Panc1 (cell line): ENCODE data around the gene GPR142. TPM values are rescaled to one million over a fixed set of nuclear protein-coding genes. Genes with fewer than 3 reads are reported as not detected.

ENCODE experiments used
- ATAC-seq: fragments of 200-7000 bp; cut with Tn5 transposase; 2 replicates; pipeline ENCODE4 v1.9.1; 2020; ENCODE audit warnings: mild to moderate bottlenecking, moderate library complexity
- BruUV-seq: library from RNA; stranded (reverse); fragments of 400-500 nt; replicated peaks from 2 replicates; lab custom pipeline; 2021; lab: Mats Ljungman, UMichigan
- CTCF ChIA-PET: fragments of 300-600 bp; sonication (Branson Sonifier 250); formaldehyde crosslinking; loops from one replicate; lab custom pipeline; 2022; ENCODE audit warnings: antibody characterized with exemption; lab: Charles Lee
- POLR2A ChIA-PET: fragments of 300-600 bp; sonication (Branson Sonifier 250); formaldehyde crosslinking; loops from one replicate; lab custom pipeline; 2022; ENCODE audit warnings: antibody characterized with exemption; lab: Charles Lee
- DNase-seq: peaks from one replicate; pipeline ENCODE4 v3.0.0-alpha.2; 2010; ENCODE audit warnings: low read depth, low spot score
- H3K27ac ChIP-seq: 2 replicates; pipeline ENCODE4 v1.5.1; 2011; ENCODE audit warnings: mild to moderate bottlenecking, low read length, inconsistent platforms
- H3K27me3 ChIP-seq: fragments of 200-500 bp; sonication (Bioruptor generic); 2 replicates; pipeline ENCODE4 v1.6.0; 2014; ENCODE audit warnings: low read length, inconsistent platforms; ENCODE audit not compliant: control insufficient read depth, insufficient read depth
- H3K36me3 ChIP-seq: fragments of 200-500 bp; sonication (Bioruptor generic); 2 replicates; pipeline ENCODE4 v1.5.1; 2014; ENCODE audit warnings: inconsistent platforms, mild to moderate bottlenecking, low read length, moderate library complexity; ENCODE audit not compliant: control insufficient read depth, insufficient read depth
- H3K4me1 ChIP-seq: 2 replicates; pipeline ENCODE4 v1.5.1; 2011; ENCODE audit warnings: inconsistent platforms, mild to moderate bottlenecking, low read length, moderate library complexity; ENCODE audit not compliant: control insufficient read depth, insufficient read depth
- H3K4me3 ChIP-seq, 2 experiments: 2 replicates each; pipeline ENCODE4 v1.5.1; 2011 to 2012; ENCODE audit warnings: low read depth in 2 of 2, low read length in 2 of 2, mild to moderate bottlenecking in 2 of 2, inconsistent platforms in 1 of 2, moderate library complexity in 1 of 2
- H3K9me3 ChIP-seq: fragments of 200-500 bp; sonication (Bioruptor generic); 2 replicates; pipeline ENCODE4 v1.5.1; 2014; ENCODE audit warnings: low read depth, mild to moderate bottlenecking, inconsistent platforms, low read length, moderate library complexity; ENCODE audit not compliant: control insufficient read depth, insufficient read depth
- POLR2AphosphoS5 ChIP-seq: IDR thresholded peaks from 2 replicates; pipeline ENCODE4 v1.6.1; 2012; ENCODE audit warnings: mild to moderate bottlenecking, low read depth, low read length, moderate library complexity
- REST ChIP-seq, 2 experiments: IDR thresholded peaks; 2 replicates each; pipeline ENCODE4 v1.6.1; 2011 to 2012; ENCODE audit warnings: low read depth in 2 of 2, control low read depth in 1 of 2, low read length in 1 of 2, mild to moderate bottlenecking in 1 of 2, moderate library complexity in 1 of 2; ENCODE audit not compliant: insufficient read depth in 1 of 2
- SIN3A ChIP-seq: IDR thresholded peaks from 2 replicates; pipeline ENCODE4 v1.6.1; 2012; ENCODE audit warnings: low read depth, mild to moderate bottlenecking, low read length, moderate library complexity, borderline replicate concordance; ENCODE audit not compliant: insufficient read depth
- TCF7L2 ChIP-seq: IDR thresholded peaks from 2 replicates; pipeline ENCODE4 v1.6.1; 2011; ENCODE audit warnings: mild to moderate bottlenecking, low read depth, low read length, inconsistent platforms
- in situ Hi-C: cut with HindIII; loops from 2 replicates; pipeline ENCODE4 v1.10.0; 2016; ENCODE audit warnings: low sequenced_read_pairs, low pct_unique_long_range_greater_than_20kb
- intact Hi-C: fragments of 100-400 bp; cut with micrococcal nuclease; formaldehyde crosslinking; loops from one replicate; pipeline ENCODE4 v1.10.0; 2022; ENCODE audit not compliant: unreplicated experiment
- total RNA-seq: library from RNA; stranded (reverse); gene quantifications from one replicate; pipeline ENCODE4 v1.2.1, GENCODE V29; 2021; ENCODE audit not compliant: unreplicated experiment
- TF ChIP-seq, protein P1 (sequence below): fragments of 450-650 bp; IDR thresholded peaks from 2 replicates; pipeline ENCODE4 v1.5.1; 2017; ENCODE audit warnings: mild to moderate bottlenecking

GPR142 gene
- total RNA-seq, 1 experiment from 2014 or later = not detected

- BruUV-seq = no TSS peak
- no peak overlapping the region for H3K27ac ChIP-seq
- H3K4me3 ChIP-seq = no peak overlapping the region
- no peaks in the 10 kb centered on the region for H3K9me3 ChIP-seq
- in situ Hi-C loops (no loop called here), intact Hi-C loops (no loop called here)
- peaks cover 10% of the 10 kb centered on the region for H3K4me1 ChIP-seq
- POLR2A ChIA-PET = no interaction called here
- TF ChIP-seq POLR2AphosphoS5 = no peak
- peak in 1 of 2 experiments; percentile 48; a peak in 1 of 4 replicates for TF ChIP-seq REST (IDR thresholded peaks at IDR 0.05; ENCODE audit: insufficient read depth in 1 of 2, low read depth in 2 of 2, low read length in 1 of 2)
- TF ChIP-seq, protein P1, sequence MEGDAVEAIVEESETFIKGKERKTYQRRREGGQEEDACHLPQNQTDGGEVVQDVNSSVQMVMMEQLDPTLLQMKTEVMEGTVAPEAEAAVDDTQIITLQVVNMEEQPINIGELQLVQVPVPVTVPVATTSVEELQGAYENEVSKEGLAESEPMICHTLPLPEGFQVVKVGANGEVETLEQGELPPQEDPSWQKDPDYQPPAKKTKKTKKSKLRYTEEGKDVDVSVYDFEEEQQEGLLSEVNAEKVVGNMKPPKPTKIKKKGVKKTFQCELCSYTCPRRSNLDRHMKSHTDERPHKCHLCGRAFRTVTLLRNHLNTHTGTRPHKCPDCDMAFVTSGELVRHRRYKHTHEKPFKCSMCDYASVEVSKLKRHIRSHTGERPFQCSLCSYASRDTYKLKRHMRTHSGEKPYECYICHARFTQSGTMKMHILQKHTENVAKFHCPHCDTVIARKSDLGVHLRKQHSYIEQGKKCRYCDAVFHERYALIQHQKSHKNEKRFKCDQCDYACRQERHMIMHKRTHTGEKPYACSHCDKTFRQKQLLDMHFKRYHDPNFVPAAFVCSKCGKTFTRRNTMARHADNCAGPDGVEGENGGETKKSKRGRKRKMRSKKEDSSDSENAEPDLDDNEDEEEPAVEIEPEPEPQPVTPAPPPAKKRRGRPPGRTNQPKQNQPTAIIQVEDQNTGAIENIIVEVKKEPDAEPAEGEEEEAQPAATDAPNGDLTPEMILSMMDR = no peak
- no peak for TF ChIP-seq SIN3A
- DNase-seq = no peak
- peak; percentile 70 for ATAC-seq
- no peaks in the 10 kb centered on the region for H3K36me3 ChIP-seq
- CTCF ChIA-PET = interaction anchor here (0.5 to 4.7 kb wide), 5 partner anchors 12 to 121 kb away, joined by 3 to 62 read pairs (median 4); partner anchors contain the start of gene GPR142
- H3K27me3 ChIP-seq = peaks cover 3% of the 10 kb centered on the region
Measured at GRCh38 chr17:74380086-74380958, 13.0 kb downstream of the GPR142 start.

DNA sequence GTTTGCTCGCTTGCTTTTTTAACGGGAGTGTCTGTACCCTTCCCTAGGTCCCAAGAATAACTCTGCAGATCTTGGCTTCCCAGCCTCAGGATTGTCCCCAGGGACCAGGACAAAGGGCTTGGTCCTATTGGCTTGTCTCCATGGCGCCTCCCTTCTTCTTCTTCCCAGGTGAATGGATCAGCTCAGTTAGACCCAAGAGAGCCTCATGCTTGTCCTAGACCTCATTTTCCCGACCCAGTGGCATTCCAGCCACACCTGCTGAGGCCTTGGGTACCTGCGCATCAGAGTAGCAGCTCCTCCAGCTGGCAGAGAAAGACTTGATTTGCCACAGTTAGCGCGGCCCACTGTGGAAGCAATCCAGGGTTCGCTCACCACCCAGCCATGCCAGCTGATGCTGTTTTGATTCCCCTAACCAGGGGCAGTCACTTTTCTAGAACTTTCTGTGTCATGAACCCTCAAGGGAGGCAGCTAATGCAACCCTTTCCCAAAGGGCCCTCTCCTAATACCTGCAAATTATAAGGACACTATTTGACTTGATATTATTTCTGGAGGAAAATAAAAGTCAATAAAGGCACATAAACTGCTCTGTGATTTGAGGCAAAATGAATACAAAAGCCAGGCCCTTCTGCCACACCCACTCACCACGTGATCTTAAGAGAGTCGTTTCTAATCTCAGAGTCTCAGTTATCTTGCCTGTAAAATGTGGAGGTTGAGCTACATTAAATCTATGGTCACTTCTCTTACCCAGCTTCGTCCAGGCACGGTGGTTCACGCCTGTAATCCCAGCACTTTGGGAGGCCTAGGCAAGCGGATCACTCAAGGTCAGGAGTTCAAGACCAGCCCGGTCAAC is 13.9 kb downstream of the GPR142 start:
- ChIA-PET CTCF (interaction anchor here (0.8 to 4.7 kb wide), 3 partner anchors 13 to 110 kb away, joined by 3 to 62 read pairs (median 3); no protein-coding TSS in a partner anchor), POLR2A (no interaction called here)
- ATAC-seq = no peak; the same call in 1 of the 2 replicates
- no peak for TF ChIP-seq TCF7L2
- TF ChIP-seq REST (IDR thresholded peaks at IDR 0.05; ENCODE audit: insufficient read depth in 1 of 2, low read depth in 2 of 2, low read length in 1 of 2) = no peak
- TF ChIP-seq, protein P1 = no peak
- no peak for TF ChIP-seq SIN3A
- TF ChIP-seq POLR2AphosphoS5 = no peak
- Histone ChIP-seq H3K27ac (no peak overlapping the region), H3K27me3 (peaks cover 3% of the 10 kb centered on the region; the same call in 1 of the 2 replicates), H3K4me3 (no peak overlapping the region), H3K9me3 (no peaks in the 10 kb centered on the region), H3K36me3 (no peaks in the 10 kb centered on the region), H3K4me1 (peaks cover 10% of the 10 kb centered on the region)
- DNase-seq = no peak
- in situ Hi-C loops = no loop called here
- intact Hi-C loops = no loop called here
- no TSS peak for BruUV-seq
